SU-DHL-6 (cell line): Measurements from ENCODE around the gene CADM2.

ENCODE experiments used
- H2AFZ ChIP-seq: fragments of 200-600 bp; sonication (generic); 2 replicates; pipeline ENCODE4 v1.6.1; 2014; ENCODE audit warnings: low read depth, mild to moderate bottlenecking, moderate library complexity, mixed read lengths, antibody characterized with exemption, low read length; ENCODE audit not compliant: severe bottlenecking
- H3F3A ChIP-seq: fragments of 200-600 bp; shearing (Covaris generic); 2 replicates; pipeline ENCODE4 v1.6.0; 2016; ENCODE audit warnings: antibody characterized with exemption, mild to moderate bottlenecking; ENCODE audit not compliant: insufficient read depth
- H3K27ac ChIP-seq: fragments of 200-600 bp; sonication (generic); 2 replicates; pipeline ENCODE4 v1.5.1; 2016; ENCODE audit warnings: low read depth, mild to moderate bottlenecking, low read length, moderate library complexity, mixed read lengths
- H3K27me3 ChIP-seq: fragments of 200-600 bp; sonication (generic), shearing (Covaris generic); 2 replicates; pipeline ENCODE4 v1.6.0; 2014; ENCODE audit warnings: mild to moderate bottlenecking, low read length
- H3K36me3 ChIP-seq: fragments of 200-600 bp; sonication (generic); 2 replicates; pipeline ENCODE4 v1.6.1; 2014; ENCODE audit warnings: mild to moderate bottlenecking, low read length, mixed read lengths
- H3K4me2 ChIP-seq: fragments of 300-600, 200-600 bp; shearing (Covaris generic), sonication (generic); 2 replicates; pipeline ENCODE4 v1.6.0; 2014; ENCODE audit warnings: low read length, low read depth, mild to moderate bottlenecking; ENCODE audit not compliant: poor library complexity, severe bottlenecking
- H3K4me3 ChIP-seq: fragments of 200-600 bp; sonication (generic); 2 replicates; pipeline ENCODE4 v1.5.1; 2014; ENCODE audit warnings: antibody characterized with exemption, low read length, mild to moderate bottlenecking, mixed read lengths; ENCODE audit not compliant: insufficient read depth, poor library complexity, severe bottlenecking
- H3K79me2 ChIP-seq: fragments of 200-600 bp; sonication (generic); 2 replicates; pipeline ENCODE4 v1.6.1; 2014; ENCODE audit warnings: mild to moderate bottlenecking, low read length, moderate library complexity; ENCODE audit not compliant: insufficient read depth
- H3K9ac ChIP-seq: fragments of 200-600 bp; sonication (generic); 2 replicates; pipeline ENCODE4 v1.7.0; 2014; ENCODE audit warnings: mild to moderate bottlenecking, low read length
- H3K9me2 ChIP-seq: fragments of 200-600 bp; sonication (generic); replicated peaks from 2 replicates; pipeline ENCODE4 v1.6.1; 2014; ENCODE audit warnings: low read length; ENCODE audit not compliant: insufficient read depth
- H3K9me3 ChIP-seq: fragments of 200-600 bp; sonication (generic); 2 replicates; pipeline ENCODE4 v1.6.1; 2014; ENCODE audit warnings: low read length, mixed read lengths; ENCODE audit not compliant: insufficient read depth
- H4K20me1 ChIP-seq: fragments of 200-600 bp; sonication (generic); 2 replicates; pipeline ENCODE4 v1.6.1; 2014; ENCODE audit warnings: low read depth, mild to moderate bottlenecking, antibody characterized with exemption, low read length, moderate library complexity, mixed read lengths
- EZH2phosphoT487 ChIP-seq: fragments of 200-600 bp; sonication (generic), shearing (Covaris generic); conservative IDR thresholded peaks from 2 replicates; pipeline ENCODE4 v1.6.1; 2018; ENCODE audit warnings: mild to moderate bottlenecking, antibody characterized with exemption, low read length, moderate library complexity, mixed read lengths
- TF ChIP-seq, protein P1 (sequence below): fragments of 200-600 bp; sonication (generic); IDR thresholded peaks from one replicate; pipeline ENCODE4 v1.5.1; 2017; ENCODE audit warnings: antibody characterized with exemption, mild to moderate bottlenecking, low read length, moderate library complexity; ENCODE audit not compliant: insufficient read depth, poor library complexity, severe bottlenecking

Gene CADM2

DNA sequence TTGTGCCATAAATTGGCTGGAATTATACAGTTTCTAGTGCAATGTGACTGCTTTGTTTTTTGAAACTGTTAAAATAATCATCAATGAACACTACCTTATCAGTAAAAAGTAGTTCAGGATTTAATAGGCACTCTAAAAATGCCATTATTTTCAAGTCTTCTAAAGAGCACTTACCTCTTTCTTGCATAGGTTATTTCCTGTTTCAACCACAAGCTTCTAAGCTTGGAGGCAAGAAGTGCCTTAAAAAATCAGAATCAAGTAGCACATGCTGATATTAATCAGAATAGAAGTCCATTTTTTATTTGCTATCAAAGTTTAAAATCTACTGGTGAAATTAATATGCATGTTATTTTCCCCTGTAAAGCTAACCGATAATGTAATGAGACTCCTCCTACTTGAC is 991.6 kb downstream of the CADM2 start:
- Histone ChIP-seq H3K79me2 (no peaks in the 10 kb centered on the region), H3K27ac (no peak overlapping the region), H3K36me3 (no peaks in the 10 kb centered on the region), H3K27me3 (no peaks in the 10 kb centered on the region), H3K9me3 (no peaks in the 10 kb centered on the region), H2AFZ (no peak overlapping the region), H3K9me2 (no peaks in the 10 kb centered on the region), H3K4me3 (no peak overlapping the region), H3K4me2 (no peak overlapping the region), H3K9ac (no peak overlapping the region), H3F3A (no peaks in the 10 kb centered on the region), H4K20me1 (no peaks in the 10 kb centered on the region)
- TF ChIP-seq EZH2phosphoT487 = no peak
- TF ChIP-seq, protein P1, sequence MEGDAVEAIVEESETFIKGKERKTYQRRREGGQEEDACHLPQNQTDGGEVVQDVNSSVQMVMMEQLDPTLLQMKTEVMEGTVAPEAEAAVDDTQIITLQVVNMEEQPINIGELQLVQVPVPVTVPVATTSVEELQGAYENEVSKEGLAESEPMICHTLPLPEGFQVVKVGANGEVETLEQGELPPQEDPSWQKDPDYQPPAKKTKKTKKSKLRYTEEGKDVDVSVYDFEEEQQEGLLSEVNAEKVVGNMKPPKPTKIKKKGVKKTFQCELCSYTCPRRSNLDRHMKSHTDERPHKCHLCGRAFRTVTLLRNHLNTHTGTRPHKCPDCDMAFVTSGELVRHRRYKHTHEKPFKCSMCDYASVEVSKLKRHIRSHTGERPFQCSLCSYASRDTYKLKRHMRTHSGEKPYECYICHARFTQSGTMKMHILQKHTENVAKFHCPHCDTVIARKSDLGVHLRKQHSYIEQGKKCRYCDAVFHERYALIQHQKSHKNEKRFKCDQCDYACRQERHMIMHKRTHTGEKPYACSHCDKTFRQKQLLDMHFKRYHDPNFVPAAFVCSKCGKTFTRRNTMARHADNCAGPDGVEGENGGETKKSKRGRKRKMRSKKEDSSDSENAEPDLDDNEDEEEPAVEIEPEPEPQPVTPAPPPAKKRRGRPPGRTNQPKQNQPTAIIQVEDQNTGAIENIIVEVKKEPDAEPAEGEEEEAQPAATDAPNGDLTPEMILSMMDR = no peak

DNA sequence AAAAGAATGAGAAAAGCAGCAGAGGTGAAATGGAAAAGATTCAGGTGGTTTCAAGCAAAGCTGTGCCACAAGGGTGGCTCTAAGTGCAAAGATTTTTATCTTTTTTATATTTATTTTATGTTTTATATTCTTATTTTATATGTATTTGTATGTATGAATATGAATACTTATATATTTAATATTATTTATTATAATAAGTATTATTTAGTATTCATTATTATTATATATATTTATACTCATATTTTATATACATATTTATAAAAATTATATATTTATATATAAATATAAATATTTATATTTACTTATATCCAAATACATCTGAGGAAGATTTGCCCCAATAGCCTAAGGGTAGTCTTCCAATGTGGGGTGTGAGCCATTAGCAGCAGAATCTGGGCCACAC is 1002.0 kb downstream of the CADM2 start:
- TF ChIP-seq EZH2phosphoT487 = no peak
- TF ChIP-seq, protein P1 = no peak
- Histone ChIP-seq H3K4me3 (no peak overlapping the region), H3F3A (no peaks in the 10 kb centered on the region), H3K27me3 (no peaks in the 10 kb centered on the region), H4K20me1 (no peaks in the 10 kb centered on the region), H3K4me2 (no peak overlapping the region), H3K79me2 (no peaks in the 10 kb centered on the region), H3K9me2 (no peaks in the 10 kb centered on the region), H3K9ac (no peak overlapping the region), H3K9me3 (no peaks in the 10 kb centered on the region), H3K27ac (no peak overlapping the region), H3K36me3 (no peaks in the 10 kb centered on the region), H2AFZ (no peak overlapping the region)

DNA sequence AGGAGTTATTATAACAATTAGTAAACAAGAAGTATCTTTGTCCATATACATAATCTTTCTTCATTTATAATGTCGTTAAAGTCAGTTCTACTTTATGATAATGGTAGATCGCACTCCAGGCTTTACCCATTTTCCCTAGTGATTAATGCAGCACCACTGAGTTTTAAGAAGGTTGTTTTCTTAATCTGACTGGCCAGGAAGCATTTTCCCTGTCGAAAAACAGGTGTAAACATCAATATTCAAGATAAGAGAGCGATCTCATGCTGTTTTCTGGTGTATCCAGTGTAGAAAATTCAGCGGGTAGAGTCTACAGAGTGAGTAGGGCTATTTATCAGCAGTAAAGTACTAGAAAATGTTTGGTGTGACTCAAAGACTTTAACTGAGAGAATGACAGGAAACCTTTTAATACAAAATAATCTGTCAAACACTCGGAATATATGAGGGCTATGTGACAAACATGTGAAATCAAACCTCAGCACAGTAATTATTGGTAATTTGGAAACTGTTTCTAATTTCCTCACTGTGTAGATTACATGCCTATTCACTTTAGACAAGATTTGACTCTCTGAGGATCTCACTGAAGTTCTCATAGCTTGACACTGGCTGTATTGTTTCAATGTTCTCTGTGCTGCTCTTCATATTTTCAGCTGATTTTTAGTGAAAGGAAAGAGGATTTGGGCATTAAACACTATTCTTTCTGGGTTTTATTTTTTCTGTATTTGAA is 1019.0 kb downstream of the CADM2 start:
- no peaks in the 10 kb centered on the region for H3F3A ChIP-seq
- H4K20me1 ChIP-seq = no peaks in the 10 kb centered on the region
- H3K4me3 ChIP-seq = no peak overlapping the region
- TF ChIP-seq EZH2phosphoT487 = no peak
- TF ChIP-seq, protein P1 = no peak
- no peak overlapping the region for H2AFZ ChIP-seq
- H3K9me3 ChIP-seq = no peaks in the 10 kb centered on the region
- H3K79me2 ChIP-seq = no peaks in the 10 kb centered on the region
- no peak overlapping the region for H3K4me2 ChIP-seq
- H3K9me2 ChIP-seq = no peaks in the 10 kb centered on the region
- H3K36me3 ChIP-seq = no peaks in the 10 kb centered on the region
- no peak overlapping the region for H3K9ac ChIP-seq
- no peak overlapping the region for H3K27ac ChIP-seq
- no peaks in the 10 kb centered on the region for H3K27me3 ChIP-seq
